Endothelial cell of umbilical vein (primary cell): ENCODE data around the gene NOS2.
"Not testable (repeated sequence)": the region's sequence is repeated elsewhere in the genome, so short reads cannot be mapped to it uniquely, and the experiment has no call there.

Experiments
- FOS ChIP-seq: IDR thresholded peaks from 2 replicates; pipeline ENCODE4 v1.6.1; 2011; ENCODE audit warnings: mild to moderate bottlenecking, low read length, moderate library complexity, borderline replicate concordance; ENCODE audit not compliant: insufficient read depth
- GATA2 ChIP-seq: IDR thresholded peaks from 2 replicates; pipeline ENCODE4 v1.7.0; 2011; ENCODE audit warnings: low read depth, mild to moderate bottlenecking, moderate library complexity, mixed read lengths, low read length; ENCODE audit not compliant: insufficient read length, insufficient read depth
- POLR2A ChIP-seq: IDR thresholded peaks from 2 replicates; pipeline ENCODE4 v1.6.1; 2012; ENCODE audit warnings: low read depth, mild to moderate bottlenecking, control low read depth, low read length
- POLR2AphosphoS5 ChIP-seq: IDR thresholded peaks from 2 replicates; pipeline ENCODE4 v1.6.1; 2012; ENCODE audit warnings: low read depth, mild to moderate bottlenecking, control low read depth, low read length, moderate library complexity; ENCODE audit not compliant: insufficient read depth
- TF ChIP-seq, protein P1 (sequence below): IDR thresholded peaks from 2 replicates; pipeline ENCODE4 v1.6.1; 2011; ENCODE audit not compliant: insufficient read depth, insufficient read length
- TF ChIP-seq, protein P2 (sequence below), 2 donors: IDR thresholded peaks; 1 replicate in 1 of 2; 2 replicates in 1 of 2; pipeline ENCODE4 v1.5.1; 2011; ENCODE audit warnings: low read length in 2 of 2, mild to moderate bottlenecking in 2 of 2, moderate library complexity in 2 of 2, control low read depth in 1 of 2, inconsistent platforms in 1 of 2, low read depth in 1 of 2; ENCODE audit not compliant: insufficient read depth in 1 of 2; ENCODE audit errors: extremely low read depth in 1 of 2

DNA sequence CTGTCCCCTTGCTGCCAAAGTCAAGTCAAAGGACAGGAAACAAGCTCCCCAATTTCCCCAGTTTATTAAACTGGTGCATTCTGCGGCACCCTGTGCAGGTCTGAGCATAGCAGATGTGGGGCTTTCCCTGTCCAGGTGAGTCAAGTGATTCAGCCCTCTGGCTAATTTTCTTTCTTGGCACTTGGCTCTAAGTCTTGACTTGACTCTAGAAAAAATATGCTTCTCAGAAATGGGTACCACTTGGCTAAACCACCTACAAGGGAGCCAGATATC, 40.0 kb upstream of the NOS2 start:
- TF ChIP-seq, protein P1, sequence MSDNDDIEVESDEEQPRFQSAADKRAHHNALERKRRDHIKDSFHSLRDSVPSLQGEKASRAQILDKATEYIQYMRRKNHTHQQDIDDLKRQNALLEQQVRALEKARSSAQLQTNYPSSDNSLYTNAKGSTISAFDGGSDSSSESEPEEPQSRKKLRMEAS = not testable (repeated sequence)
- TF ChIP-seq, protein P2, sequence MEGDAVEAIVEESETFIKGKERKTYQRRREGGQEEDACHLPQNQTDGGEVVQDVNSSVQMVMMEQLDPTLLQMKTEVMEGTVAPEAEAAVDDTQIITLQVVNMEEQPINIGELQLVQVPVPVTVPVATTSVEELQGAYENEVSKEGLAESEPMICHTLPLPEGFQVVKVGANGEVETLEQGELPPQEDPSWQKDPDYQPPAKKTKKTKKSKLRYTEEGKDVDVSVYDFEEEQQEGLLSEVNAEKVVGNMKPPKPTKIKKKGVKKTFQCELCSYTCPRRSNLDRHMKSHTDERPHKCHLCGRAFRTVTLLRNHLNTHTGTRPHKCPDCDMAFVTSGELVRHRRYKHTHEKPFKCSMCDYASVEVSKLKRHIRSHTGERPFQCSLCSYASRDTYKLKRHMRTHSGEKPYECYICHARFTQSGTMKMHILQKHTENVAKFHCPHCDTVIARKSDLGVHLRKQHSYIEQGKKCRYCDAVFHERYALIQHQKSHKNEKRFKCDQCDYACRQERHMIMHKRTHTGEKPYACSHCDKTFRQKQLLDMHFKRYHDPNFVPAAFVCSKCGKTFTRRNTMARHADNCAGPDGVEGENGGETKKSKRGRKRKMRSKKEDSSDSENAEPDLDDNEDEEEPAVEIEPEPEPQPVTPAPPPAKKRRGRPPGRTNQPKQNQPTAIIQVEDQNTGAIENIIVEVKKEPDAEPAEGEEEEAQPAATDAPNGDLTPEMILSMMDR (IDR thresholded peaks at IDR 0.05; ENCODE audit: extremely low read depth in 1 of 2, insufficient read depth in 1 of 2, low read depth in 1 of 2, low read length in 2 of 2) = not testable (repeated sequence)
- not testable (repeated sequence) for TF ChIP-seq POLR2A, GATA2, FOS, POLR2AphosphoS5
